H1 (cell line): ENCODE measurements around the gene ELAPOR2.

ENCODE experiments used
- CTCF ChIP-seq, 3 experiments: IDR thresholded peaks; 1 replicate in 2 of 3; 2 replicates in 1 of 3; pipeline versions ENCODE4 v1.5.1 to v1.6.1; 2011; ENCODE audit warnings: low read length in 3 of 3, mild to moderate bottlenecking in 3 of 3, inconsistent platforms in 2 of 3, low read depth in 1 of 3, moderate library complexity in 1 of 3; ENCODE audit not compliant: insufficient read depth in 1 of 3; ENCODE audit errors: control extremely low read depth in 1 of 3
- KDM1A ChIP-seq: fragments of 200-600, 300-600 bp; sonication (generic); IDR thresholded peaks from 2 replicates; pipeline ENCODE4 v1.7.1; 2016; ENCODE audit warnings: mild to moderate bottlenecking, low read length, borderline replicate concordance

GRCh38 chr7:87082675-87083074 is 23.2 kb upstream of the ELAPOR2 start:
- TF ChIP-seq CTCF (IDR thresholded peaks at IDR 0.05; ENCODE audit: control extremely low read depth in 1 of 3, insufficient read depth in 1 of 3, low read depth in 1 of 3, low read length in 3 of 3) (no peak), KDM1A (no peak)
